Colon (tissue), 2 donors: ENCODE measurements around the gene RNF157.

ENCODE experiments used
- FAIRE-seq: peaks from 2 replicates; lab custom pipeline; 2012; peaks lifted over from hg19 to GRCh38; lab: Jason Lieb, UNC
- donor health status: control.
- donor health status: control.

Gene RNF157

DNA sequence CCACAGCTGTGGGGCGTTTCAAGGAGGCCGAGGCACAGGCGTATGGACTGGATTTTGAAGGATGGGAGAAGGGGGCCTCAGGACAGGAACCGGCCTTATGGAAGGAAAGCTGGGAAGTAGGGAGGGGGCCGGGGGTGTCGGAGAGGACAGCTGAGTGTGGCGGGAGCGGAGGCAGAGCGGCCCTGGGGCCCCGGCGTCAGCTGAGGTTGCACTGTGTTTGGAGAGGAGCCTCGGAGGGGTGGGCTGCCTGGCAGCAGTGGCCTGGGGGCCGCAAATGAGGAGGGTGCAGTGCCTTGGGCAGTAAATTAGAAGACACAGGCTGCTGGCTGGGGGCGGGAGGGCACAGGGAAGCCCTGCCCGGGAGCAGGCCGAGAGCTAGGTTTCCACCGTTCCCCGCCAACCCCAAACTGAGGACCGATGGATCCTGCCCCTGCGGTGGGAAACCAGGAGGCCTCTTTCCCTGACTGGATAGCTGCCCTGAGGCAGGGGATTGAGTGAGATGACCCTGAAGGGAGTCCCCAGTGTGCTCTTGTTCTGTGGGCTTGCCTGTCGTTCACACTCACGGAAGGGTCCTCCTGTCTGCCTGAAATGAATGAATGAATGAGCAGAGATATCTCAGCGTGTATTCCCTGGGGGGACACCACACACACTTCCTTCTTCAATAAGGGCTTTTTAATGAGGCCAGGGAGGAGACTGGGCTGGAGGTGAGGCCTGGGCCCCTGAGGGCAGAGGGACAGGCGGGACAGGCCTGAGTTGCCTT, 117.7 kb downstream of the RNF157 start:
- no peak for FAIRE-seq

DNA sequence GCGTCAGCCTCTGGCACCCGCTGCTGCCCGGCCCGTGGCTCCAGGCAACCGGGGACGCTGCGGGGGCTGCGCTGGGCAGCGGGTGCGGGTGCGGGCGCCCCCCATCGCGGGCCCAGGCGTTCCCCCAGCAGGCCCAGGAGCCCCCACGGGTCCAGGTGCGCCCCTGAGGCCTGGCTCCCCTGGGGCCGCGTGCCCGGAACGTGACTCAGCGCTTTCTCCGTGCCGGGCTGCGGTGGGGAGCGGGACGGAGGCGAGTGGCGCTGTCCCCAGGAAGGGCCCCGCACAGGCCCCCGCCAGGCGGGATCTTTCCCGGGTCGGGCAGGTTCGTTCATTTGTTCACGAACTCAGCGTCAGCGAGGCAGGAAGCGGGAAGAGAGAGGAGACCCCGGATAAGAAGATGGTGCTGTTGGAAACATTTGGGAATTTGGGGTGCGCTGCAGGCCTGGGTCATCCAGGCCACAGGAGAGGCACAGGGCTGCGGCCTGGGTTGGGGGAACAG, 118.3 kb downstream of the RNF157 start:
- FAIRE-seq, result no peak

DNA sequence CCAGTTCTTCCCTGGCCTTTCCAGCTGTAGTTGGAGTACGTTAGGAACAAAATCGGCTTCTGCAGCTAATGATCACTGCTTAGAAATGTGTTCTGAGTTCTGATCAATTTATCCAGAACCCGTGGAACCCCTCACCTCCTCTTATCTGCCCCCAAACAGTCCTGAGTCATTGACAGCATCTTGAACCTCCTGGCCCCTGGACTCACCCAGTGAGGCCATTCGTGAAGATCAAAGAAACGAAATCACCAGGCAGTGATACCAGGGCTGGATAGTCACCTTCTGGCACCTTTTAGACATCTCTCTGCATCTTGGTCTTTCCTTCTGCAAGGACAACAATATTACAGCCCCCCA, 119.7 kb downstream of the RNF157 start:
- no peak for FAIRE-seq

DNA sequence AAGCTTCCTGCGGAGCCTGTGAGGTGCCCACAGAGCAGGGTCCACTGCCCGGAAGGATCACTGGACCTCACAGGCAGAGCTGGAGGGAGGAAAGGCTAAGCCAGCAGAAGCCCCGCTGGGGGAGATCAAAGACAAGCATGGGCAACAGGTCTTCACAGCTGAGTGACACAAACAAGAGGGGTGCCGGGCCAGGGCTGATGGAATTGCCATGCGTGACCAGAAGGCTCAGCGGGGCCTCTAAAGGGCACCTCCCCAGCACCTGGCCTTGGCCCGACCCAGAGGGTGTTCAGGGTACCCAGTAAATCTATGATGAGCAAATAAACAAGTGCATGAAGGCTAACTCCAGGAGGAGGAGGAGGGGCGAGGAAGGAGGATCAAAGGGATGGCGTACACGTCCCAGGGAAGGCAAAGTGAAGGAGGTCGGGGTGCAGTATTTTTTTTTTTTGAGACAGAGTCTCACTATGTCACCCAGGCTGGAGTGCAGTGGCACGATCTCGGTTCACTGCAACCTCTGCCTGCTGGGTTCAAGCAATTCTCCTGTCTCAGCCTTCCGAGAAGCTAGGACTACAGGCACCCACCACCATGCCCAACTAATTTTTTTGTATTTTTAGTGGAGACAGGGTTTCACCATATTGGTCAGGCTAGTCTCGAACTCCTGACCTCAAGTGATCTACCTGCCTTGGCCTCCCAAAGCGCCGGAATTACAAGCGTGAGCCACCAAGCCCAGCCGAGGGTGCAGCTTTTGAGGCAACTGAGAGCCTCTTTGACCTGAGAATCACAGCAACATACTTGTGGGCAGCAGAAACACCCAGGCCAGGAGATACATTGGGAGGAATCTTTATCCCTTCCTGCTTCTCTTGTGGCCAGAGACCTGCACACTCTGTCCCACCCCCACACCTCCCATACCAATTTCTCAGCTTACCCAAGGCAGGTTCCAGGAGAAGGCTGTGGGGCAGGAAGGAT, 120.6 kb downstream of the RNF157 start:
- FAIRE-seq, result no peak

DNA sequence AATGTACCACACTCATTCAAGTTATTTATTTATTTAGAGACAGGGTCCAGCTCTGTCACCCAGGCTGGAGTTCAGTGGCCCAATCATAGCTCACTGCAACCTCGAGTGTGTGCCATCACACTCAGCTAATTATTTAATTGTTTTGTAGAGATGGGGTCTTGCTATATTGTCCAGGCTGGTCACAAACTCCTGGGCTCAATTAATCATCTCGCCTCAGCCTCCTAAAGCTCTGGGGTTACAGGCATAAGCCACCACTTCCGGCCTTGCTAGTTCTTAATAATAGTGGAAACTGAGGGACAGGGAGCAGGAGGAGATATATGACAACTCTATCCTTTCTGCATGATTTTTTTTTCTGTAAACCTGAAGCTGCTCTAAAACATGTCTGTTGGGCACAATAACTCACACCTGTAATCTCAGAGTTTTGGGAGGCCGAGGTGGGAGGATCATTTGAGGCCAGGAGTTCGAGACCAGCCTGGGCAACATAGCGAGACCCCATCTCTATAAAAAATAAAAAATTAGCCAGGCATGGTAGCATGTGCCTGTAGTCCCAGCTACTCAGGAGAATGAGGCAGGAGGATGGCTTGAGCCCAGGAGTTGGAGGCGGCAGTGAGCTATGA, 125.0 kb downstream of the RNF157 start:
- no peak for FAIRE-seq

DNA sequence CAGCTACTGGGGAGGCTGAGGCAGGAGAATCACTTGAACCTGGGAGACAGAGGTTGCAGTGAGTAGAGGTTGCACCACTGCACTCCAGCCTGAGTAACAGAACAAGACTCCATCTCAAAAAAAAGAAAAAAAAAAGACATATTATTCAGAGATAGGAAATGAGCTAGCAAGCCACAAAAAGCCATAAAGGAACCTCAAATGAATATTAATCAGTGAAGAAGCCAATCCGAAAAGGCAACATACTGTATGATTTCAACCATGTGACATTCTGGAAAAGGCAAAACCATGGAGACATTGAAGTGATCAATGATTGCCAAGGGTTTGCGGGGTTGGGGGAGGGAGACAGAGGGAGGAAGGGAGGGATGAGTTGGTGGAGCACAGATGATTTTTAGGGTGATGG, 128.3 kb downstream of the RNF157 start:
- FAIRE-seq, result no peak

DNA sequence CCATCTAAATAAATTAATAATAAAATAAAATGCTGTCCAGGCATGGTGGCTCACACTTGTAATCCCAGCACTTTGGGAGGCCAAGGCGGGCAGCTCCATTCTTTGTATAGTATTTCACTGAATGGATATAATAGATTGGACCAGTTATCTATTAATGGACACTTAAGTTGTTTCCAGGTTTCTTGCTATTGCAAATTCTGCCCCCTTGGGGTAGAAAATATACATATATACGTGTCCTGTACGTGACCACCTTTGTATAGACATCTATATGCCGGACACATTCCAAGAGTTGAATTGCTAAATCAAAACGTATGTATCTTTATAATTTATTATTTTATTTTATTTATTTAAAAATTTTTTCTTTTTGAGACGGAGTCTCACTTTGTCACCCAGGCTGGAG, 132.8 kb downstream of the RNF157 start:
- FAIRE-seq, result no peak

DNA sequence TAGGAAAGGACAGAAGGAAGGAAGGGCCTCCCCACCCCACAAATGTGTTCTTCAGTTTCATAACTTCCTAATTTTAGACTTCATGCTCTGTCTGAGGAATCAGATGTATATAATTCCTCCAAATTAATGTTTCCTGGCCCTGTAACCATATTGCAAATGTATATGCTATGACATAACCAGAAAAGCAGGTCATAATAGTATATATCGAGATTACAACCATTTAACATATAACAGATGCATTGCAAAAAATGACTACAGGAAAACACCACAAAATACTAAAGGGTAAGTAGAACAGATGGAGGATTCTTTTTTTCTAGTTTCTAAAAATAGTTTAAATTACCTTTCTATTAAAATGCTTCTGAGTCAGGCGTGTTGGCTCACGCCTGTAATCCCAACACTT, 133.6 kb downstream of the RNF157 start:
- FAIRE-seq, result no peak

DNA sequence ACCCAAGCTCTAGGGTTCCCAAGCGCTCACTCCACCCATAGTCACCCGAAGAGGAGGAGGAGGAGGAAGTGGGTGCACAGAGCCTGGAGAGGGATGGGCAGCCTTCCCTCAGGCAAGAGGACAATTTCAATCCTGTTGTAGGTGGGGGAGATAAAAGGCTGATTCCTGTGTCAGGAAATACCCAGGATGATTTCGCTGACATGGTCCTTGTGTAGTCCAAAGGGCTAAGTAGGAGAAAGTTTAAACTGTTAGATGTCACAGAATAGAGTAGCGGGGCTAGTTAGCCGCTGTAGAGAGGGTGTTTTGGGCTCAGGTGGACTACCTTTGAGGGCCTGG, 135.4 kb downstream of the RNF157 start:
- FAIRE-seq, result no peak

DNA sequence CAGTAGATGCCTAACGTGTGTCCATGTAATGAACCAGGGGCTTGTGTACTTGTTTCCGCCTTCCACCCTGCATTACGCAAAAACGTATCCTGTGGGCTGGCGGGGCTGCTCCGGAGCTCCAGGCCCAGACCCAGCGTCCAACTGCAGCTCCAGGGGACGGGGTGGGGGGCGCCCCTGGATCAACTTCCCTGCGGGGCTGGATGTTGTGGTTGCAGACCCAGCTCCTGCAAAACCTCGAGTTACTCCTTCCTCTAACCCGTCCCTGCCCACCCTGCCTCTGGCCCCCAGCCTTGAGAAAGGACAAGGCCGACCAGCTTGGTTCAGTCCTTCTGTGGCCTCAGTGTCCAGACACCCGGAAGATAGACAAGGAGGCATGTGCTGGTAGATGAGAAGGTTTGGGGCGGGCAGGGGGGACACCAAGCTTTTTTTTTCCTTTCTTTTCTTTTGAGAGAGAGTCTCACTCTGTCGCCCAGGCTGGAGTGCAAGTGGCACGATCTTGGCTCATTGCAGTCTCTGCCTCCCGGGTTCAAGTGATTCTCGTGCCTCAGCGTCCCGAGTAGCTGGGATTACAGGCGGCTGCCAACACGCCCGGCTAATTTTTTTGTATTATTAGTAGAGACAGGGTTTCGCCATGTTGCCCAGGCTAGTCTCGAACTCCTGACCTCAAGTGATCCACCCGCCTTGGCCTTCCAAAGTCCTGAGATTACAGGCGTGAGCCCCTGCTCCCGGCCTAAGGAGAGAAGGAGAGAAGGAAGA, 136.0 kb downstream of the RNF157 start:
- no peak for FAIRE-seq

DNA sequence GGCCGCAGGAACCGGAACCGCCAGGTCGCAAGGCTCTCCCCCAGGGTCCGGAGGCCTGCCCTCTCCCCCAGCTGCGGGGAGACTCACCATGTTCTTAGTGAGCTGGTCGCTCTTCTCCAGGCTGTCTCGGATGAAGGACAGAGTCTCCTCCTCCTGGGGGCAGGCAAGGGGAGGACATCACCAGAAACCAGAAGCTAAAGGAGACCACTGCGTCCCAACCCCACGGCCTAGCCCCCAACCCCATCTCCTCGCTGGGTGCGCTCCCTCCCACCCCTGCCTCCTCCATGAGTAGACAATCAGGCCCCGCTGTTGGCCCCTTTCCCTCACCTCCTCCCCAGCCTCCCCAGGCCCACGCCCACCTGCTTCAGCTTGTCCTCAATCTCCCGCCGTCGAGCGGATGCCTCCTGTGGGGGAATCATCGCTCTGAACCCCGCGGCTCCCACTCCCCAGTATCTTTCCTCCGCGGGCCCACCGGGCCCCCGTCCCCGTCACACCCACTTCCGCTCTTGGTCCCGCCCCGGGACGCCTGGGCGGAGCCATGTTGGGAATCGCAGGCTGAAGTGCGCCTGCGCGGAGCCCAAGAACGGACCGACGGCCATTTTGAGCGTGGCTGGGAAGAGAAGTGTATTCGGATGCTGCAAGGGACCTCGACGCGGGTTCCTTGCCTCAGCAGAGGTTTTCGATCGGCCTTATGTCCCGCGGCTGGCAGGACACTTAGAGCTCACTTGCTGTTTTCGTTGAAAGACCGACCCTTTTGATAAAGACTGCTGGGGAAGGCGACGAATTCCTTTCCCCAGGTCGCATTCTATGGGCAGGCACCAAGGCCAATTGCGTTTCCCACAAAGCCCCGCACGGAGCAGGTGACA, 136.8 kb downstream of the RNF157 start, which contains the start of gene EXOC7:
Gene EXOC7, minus strand, starts transcription at position 514 of the 866 bp plus-strand sequence. Its CDS starts 95 bp downstream, at position 419.
- FAIRE-seq, result no peak

DNA sequence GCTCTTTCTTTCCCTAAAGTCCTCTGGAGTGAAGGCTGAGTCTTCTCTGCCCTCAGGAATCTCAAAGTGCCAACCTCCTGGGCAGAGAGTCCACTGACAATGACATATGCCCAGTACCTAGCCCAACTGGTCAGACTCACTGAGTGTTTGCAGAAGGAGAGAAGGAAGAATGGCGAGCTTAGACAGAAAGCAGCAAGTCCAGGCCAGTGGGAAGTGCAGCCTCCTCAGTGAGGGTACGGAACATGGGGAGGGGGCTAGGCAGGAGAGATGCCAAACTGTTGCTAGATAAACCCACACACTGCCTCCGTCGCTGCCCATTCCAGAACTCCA, 137.4 kb downstream of the RNF157 start:
- FAIRE-seq, result no peak

DNA sequence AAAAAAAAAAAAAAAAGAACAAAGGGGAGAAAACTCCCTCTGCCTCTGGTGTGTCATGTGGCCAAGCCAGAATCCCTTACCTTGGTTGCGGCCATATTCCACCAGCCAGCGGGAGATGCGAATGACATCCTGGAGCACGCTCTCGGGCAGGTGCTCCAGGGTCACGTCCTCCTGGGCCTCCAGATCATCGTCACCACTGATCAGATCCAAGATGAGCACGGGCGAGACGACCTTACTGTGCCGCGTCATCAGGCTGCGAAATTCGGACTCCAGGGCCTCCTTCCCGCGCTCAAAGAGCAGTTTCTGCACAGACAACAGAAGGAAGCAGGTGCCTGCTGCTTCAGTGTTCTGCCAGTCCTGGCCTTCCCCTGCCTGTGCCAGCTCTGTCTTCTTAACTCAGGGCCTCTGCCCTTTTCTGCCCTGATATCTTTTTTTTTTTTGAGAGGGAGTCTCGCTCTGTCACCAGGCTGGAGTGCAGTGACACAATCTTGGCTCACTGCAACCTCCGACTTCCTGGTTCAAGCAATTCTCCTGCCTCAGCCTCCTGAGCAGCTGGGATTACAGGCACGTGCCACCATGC, 142.5 kb downstream of the RNF157 start:
- FAIRE-seq, result no peak

DNA sequence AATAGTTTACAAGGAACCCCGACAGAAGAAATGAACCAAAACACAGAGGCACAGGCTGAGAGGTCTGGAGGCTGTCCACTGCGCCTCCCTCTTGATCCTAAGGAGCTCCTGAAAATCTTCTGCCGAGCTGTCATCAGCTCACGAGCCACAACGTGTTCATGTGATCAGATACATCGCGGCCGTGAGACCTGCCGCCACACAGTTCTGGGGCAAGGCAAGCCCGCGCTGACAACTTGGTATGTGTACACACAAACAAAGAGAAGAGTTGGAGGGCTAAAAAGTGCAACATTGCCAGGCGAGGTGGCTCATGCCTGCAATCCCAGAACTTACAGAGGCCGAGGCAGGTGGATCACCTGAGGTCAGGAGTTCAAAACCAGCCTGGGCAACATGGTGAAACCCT, 144.3 kb downstream of the RNF157 start:
- FAIRE-seq, result no peak

DNA sequence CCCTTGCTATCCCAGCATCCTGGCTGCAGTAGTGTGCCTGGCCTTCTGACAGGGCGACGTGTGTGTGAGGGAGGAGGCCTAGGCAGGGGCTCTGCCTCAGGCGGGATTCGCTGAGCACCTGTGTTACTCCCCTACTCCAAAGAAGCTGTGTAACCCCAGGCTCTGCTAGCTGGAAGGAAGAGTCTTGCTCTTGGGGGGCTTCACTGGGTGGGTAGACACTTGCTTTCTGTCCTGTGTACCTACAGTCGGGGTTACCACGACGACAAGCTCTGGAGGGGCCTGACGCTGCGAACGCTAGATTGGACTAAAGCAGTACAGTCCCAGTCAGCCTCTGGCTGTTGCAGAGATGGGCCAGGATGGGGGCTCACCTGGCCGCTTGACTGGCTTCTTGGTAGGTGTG, 146.2 kb downstream of the RNF157 start:
- no peak for FAIRE-seq

DNA sequence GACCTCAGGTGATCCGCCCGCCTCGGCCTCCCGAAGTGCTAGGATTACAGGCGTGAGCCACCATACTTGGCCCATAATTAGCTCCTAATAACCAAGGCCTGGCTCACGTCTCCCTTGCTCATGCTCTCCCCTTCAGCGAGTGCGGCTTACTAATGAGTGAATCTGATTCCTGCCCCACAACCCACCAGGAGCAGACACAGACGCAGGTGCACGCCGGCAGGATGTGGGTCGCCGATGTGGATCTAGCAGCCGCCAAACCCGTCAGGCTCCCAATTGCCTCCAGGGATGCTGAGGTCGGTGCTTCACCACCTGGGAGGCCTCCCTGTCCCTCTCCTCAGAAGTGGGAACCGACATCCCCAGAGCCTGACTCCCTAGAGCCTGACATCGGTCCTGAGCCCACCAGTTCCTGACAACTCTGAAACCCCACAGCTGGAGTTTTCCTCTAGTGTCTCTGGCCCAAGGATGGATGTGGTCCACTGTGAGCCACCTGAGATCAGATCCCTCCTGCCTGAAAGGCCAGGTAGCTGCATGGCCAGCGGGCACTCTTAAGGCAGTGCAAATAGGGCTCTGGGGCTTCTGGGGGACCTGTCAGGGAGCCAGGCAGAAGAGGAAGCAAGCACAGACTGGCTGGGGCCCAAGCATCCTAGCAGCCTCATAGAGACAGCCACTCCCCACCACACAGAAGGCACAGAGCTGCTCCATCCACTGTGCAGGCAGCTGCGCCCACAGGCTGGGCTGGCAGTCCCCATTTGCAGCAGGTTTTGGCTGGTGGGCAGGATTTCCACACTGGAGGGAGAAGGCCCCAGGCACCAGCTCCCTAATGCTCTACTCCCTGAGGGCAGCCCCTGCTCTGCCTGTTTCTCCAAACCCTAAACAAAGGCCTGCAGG, 147.5 kb downstream of the RNF157 start:
- no peak for FAIRE-seq
